Measurements from ENCODE around the gene PEAK3.

DNA sequence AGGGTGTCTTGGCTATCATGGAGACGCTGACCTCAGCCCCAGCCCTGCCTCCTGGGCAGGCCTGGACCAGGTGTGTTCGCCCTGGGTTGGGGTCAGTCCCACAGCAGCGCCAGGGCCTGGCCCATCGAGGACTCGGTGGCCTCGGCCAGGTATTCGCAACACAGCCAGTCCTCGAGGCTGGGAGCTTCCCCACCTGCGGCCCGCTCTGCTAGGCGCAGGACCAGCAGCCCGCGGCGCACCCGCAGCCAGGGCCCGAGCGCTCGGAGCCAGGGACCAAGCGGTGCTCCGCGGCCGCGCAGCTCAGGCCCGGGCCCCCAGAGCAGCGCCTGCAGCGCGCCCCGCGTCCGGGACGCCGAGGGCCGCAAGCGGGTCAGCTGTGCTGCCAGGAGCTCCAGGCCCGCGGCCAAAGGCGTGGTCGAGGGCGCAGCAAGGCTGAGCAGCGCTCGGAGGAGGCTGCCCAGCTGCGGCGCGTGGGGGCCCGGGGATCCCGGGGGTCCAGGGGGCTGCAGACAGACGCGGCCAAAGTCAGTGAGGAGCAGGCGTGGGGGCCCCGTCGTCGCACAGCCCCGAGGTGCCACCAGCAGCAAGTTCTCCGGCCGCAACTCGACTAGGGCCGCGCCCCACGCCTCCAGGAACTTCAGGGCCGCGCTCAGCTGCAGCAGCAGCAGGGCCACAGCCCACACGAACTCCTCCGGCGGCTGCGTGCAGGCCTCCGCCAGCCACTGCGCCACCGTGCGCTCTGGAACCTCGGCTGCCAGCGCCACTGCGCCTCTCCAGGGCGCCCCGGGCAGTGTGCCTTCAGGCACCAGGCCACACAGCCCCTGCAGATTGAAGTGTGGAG is 6.2 kb downstream of the PEAK3 start:
- TF ChIP-seq, protein P1, sequence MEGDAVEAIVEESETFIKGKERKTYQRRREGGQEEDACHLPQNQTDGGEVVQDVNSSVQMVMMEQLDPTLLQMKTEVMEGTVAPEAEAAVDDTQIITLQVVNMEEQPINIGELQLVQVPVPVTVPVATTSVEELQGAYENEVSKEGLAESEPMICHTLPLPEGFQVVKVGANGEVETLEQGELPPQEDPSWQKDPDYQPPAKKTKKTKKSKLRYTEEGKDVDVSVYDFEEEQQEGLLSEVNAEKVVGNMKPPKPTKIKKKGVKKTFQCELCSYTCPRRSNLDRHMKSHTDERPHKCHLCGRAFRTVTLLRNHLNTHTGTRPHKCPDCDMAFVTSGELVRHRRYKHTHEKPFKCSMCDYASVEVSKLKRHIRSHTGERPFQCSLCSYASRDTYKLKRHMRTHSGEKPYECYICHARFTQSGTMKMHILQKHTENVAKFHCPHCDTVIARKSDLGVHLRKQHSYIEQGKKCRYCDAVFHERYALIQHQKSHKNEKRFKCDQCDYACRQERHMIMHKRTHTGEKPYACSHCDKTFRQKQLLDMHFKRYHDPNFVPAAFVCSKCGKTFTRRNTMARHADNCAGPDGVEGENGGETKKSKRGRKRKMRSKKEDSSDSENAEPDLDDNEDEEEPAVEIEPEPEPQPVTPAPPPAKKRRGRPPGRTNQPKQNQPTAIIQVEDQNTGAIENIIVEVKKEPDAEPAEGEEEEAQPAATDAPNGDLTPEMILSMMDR (IDR thresholded peaks at IDR 0.05 in 2 of 3, conservative IDR thresholded peaks at IDR 0.05 in 1 of 3; ENCODE audit: control insufficient read depth in 2 of 3, extremely low read depth in 1 of 3, insufficient read depth in 1 of 3, low read depth in 3 of 3, low read length in 3 of 3), result no peak
- TF ChIP-seq NR2C2 (IDR thresholded peaks at IDR 0.05; ENCODE audit: borderline replicate concordance, control insufficient read depth, insufficient read length, low read depth) (no peak), YY1 (IDR thresholded peaks at IDR 0.05; ENCODE audit: low read depth, low read length) (no peak), HCFC1 (IDR thresholded peaks at IDR 0.05; ENCODE audit: low read length) (no peak), TAF1 (IDR thresholded peaks at IDR 0.05; ENCODE audit: borderline replicate concordance, low read depth, low read length) (no peak), POU2F2 (IDR thresholded peaks at IDR 0.05; ENCODE audit: borderline replicate concordance, low read depth, low read length) (no peak)
